DND-41 (cell line): ENCODE data around the gene MAN2B1.

ENCODE experiments used
- EZH2 ChIP-seq: IDR thresholded peaks from 3 replicates; pipeline ENCODE4 v1.6.1; 2012; ENCODE audit warnings: borderline replicate concordance, low read depth, mild to moderate bottlenecking, moderate library complexity, low read length, inconsistent platforms; ENCODE audit not compliant: severe bottlenecking
- TF ChIP-seq, protein P1 (sequence below): IDR thresholded peaks from 2 replicates; pipeline ENCODE4 v1.5.1; 2012; ENCODE audit warnings: borderline replicate concordance, low read length, moderate library complexity, mild to moderate bottlenecking; ENCODE audit not compliant: poor library complexity, severe bottlenecking; ENCODE audit errors: extremely low read depth

DNA sequence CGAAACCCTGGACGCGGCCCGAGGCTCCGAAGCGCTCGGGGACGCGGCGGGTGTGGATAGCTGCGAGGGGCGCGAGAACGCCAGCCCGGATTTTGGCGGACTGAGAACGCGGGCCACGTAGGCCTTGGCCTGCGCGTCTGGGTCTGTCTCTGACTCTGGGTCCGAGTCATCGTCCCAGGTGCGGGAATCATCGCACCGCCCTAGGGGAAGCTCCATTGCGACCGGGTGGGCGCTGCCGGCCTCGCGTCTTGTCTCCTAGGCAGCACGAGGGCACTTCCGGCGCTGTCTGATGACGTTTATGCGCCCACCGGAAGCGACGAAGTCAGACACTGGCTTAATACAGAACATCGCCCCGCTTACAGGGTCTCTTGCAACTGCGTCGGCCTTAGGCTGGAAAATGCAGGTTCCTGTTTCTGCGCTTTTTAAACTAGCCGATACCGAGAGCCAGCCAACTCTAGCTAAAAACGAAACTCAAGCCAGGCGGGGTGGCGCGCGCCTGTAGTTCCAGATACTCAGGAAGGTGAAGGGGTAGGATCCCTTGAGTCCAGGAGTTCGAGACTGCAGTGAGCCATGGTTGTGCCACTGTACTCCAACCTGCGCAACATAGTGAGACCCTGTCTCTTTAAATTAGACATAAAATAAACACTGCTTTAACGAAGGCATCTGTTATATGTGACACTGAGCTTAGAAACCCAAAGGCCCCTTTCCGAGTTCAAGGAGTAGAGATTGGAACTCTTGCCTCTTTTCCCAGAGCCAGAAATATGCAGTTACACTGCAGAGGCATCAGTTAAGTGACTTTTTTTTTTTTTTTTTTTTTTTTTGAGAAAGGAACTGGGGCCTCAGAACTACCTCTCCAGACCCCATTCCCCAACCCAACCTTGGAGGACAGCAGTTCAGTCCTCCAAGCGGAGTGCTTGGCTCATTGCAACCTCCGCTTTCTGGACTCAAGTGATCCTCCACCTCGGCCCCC is 30.1 kb upstream of the MAN2B1 start, which contains the start of gene FBXW9:
- TF ChIP-seq, protein P1, sequence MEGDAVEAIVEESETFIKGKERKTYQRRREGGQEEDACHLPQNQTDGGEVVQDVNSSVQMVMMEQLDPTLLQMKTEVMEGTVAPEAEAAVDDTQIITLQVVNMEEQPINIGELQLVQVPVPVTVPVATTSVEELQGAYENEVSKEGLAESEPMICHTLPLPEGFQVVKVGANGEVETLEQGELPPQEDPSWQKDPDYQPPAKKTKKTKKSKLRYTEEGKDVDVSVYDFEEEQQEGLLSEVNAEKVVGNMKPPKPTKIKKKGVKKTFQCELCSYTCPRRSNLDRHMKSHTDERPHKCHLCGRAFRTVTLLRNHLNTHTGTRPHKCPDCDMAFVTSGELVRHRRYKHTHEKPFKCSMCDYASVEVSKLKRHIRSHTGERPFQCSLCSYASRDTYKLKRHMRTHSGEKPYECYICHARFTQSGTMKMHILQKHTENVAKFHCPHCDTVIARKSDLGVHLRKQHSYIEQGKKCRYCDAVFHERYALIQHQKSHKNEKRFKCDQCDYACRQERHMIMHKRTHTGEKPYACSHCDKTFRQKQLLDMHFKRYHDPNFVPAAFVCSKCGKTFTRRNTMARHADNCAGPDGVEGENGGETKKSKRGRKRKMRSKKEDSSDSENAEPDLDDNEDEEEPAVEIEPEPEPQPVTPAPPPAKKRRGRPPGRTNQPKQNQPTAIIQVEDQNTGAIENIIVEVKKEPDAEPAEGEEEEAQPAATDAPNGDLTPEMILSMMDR: peak; percentile 9
- no peak for TF ChIP-seq EZH2
